ENCODE measurements around the gene MINDY2. TPM values are rescaled to one million over a fixed set of nuclear protein-coding genes. Genes with fewer than 3 reads are reported as not detected.

Gene MINDY2
- total and polyA plus RNA-seq, 5 donors, result 10.7 to 40.6 (median 29.5) TPM

Other genes starting within 250 kb of the MINDY2 start
- 100 to 1,000 TPM in 1 of 4 donors, 10 to 100 TPM in 3; 91.8 to 103 (median 94.5) TPM for gene ADAM10, start 21.6 kb upstream of the MINDY2 start, total RNA-seq
- gene ADAM10, start 21.6 kb upstream of the MINDY2 start, polyA plus RNA-seq, result 14.1 TPM
- 10 to 100 TPM; 44.0 to 69.3 (median 55.0) TPM for gene SLTM, start 162.4 kb downstream of the MINDY2 start, total RNA-seq
- gene SLTM, start 162.4 kb downstream of the MINDY2 start, polyA plus RNA-seq, result 43.7 TPM
- gene RNF111, start 216.4 kb downstream of the MINDY2 start, total RNA-seq, result 10 to 100 TPM; 22.6 to 29.4 (median 25.0) TPM
- gene RNF111, start 216.4 kb downstream of the MINDY2 start, polyA plus RNA-seq, result 8.0 TPM